Ovary (tissue), 3 donors: ENCODE data around the gene FAM3C.

Experiments used
- CTCF ChIP-seq, 3 donors: fragments of 450-650 bp in 2 of 3; fragments of 200-600 bp in 1 of 3; IDR thresholded peaks; one replicate each; pipeline versions ENCODE4 v1.5.1 to v1.8.0; 2016 to 2022; ENCODE audit warnings: antibody characterized with exemption in 3 of 3, mild to moderate bottlenecking in 1 of 3
- EP300 ChIP-seq: sonication (generic); formaldehyde crosslinking; IDR thresholded peaks from one replicate; pipeline ENCODE4 v1.6.1; 2017; ENCODE audit warnings: antibody characterized with exemption
- POLR2A ChIP-seq: fragments of 450-650 bp; IDR thresholded peaks from one replicate; pipeline ENCODE4 v1.6.1; 2017; ENCODE audit warnings: antibody characterized with exemption, mild to moderate bottlenecking, moderate library complexity
- donor health status: DM: no; HTN: no; CAD: no.

GRCh38 chr7:121330053-121330833 is 65.9 kb downstream of the FAM3C start:
- TF ChIP-seq CTCF (IDR thresholded peaks at IDR 0.05) (no peak), POLR2A (no peak), EP300 (no peak)
